Ishikawa (cell line): ENCODE data around the gene ACTN3.

Experiments
- TEAD4 ChIP-seq: IDR thresholded peaks from 2 replicates; pipeline ENCODE4 v1.6.1; 2012
- TF ChIP-seq, protein P1 (sequence below): IDR thresholded peaks from 2 replicates; pipeline ENCODE4 v1.6.1; 2012

DNA sequence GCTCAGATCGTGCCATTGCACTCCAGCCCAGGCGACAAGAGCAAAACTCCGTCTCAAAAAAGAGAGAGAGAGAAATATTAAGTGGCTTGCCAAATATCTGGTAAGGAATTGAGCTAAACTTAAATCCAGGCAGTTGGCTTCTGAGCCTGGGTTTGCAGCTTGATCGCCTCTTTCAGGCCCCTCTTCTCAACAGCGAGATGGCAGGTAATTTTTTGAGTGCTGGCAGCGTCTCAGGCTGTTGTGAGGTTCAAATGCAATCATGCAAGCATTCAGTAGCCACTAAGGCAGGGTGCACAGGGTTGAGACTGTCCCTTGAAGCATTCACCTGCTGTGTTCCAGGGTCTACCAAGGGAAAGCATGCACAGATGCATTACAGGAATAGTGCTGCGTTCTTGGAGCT, 22.4 kb downstream of the ACTN3 start:
- no peak for TF ChIP-seq TEAD4
- TF ChIP-seq, protein P1, sequence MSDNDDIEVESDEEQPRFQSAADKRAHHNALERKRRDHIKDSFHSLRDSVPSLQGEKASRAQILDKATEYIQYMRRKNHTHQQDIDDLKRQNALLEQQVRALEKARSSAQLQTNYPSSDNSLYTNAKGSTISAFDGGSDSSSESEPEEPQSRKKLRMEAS = no peak
